ENCODE data around the gene SHE.

DNA sequence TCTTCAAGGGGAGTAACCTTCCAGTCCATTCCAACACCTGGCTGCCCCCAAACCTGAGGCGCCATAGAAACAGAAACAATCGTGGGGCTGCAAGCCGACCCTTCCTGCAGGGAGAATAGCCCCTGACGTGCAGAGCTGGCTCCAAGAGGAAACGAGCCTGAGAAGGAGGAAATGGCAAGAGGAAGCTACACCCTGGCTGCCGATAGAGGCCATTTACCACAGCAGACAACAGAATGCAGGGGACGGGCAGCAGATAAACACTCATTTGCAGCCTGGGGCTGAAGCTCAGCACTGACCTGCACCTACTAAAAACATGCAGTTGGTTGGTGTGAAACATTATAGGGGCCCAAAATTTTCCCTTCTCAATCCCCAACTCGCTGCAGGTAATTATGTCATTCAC, 8.9 kb downstream of the SHE start:
- TF ChIP-seq, protein P1, sequence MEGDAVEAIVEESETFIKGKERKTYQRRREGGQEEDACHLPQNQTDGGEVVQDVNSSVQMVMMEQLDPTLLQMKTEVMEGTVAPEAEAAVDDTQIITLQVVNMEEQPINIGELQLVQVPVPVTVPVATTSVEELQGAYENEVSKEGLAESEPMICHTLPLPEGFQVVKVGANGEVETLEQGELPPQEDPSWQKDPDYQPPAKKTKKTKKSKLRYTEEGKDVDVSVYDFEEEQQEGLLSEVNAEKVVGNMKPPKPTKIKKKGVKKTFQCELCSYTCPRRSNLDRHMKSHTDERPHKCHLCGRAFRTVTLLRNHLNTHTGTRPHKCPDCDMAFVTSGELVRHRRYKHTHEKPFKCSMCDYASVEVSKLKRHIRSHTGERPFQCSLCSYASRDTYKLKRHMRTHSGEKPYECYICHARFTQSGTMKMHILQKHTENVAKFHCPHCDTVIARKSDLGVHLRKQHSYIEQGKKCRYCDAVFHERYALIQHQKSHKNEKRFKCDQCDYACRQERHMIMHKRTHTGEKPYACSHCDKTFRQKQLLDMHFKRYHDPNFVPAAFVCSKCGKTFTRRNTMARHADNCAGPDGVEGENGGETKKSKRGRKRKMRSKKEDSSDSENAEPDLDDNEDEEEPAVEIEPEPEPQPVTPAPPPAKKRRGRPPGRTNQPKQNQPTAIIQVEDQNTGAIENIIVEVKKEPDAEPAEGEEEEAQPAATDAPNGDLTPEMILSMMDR (IDR thresholded peaks at IDR 0.05; ENCODE audit: insufficient read depth, low read length, poor library complexity, severe bottlenecking): no peak
- TF ChIP-seq EZH2phosphoT487 (conservative IDR thresholded peaks at IDR 0.05; ENCODE audit: low read length): no peak
